Measurements from ENCODE around the gene ELOA. TPM values are rescaled to one million over a fixed set of nuclear protein-coding genes. Genes with fewer than 3 reads are reported as not detected.

ELOA gene
- total RNA-seq, 1 experiment from 2014 or later, result 69.8 TPM

DNA sequence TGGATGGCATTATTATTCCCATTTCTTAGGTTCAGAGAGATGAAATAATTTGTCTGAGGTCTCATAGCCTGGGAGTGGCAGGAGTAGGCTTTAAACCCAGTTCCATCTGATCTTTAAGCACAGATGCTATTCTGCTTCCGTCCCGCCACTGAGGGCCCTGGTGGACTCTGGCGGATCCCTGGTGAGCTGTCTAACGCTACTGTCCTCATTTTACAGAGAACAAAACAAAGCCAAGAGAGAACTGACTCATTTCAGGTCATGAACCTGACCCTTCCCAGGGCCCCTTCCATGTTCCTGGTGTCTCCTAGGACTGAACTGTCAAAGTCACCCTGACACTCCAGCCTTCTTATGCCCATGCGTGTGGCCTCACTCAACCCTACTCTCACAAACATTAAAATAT lies 60.4 kb downstream of the ELOA start:
- ChIA-PET POLR2A (ENCODE audit: low non-redundant PET) (no interaction called here), CTCF (no interaction called here)
- no peak for DNase-seq (ENCODE audit: low spot score)
- H3K9me3 ChIP-seq (ENCODE audit: low read depth, low read length, poor library complexity, severe bottlenecking), result no peaks in the 10 kb centered on the region
- intact Hi-C loops (cut with micrococcal nuclease; ENCODE audit: unreplicated experiment), result no loop called here
- no peaks in the 10 kb centered on the region for H3K36me3 ChIP-seq (ENCODE audit: insufficient read depth, low read length, poor library complexity, severe bottlenecking)
- H3K4me3 ChIP-seq (ENCODE audit: low read depth, low read length, poor library complexity, severe bottlenecking), result no peak overlapping the region
- no peak for TF ChIP-seq EZH2 (IDR thresholded peaks at IDR 0.05; ENCODE audit: borderline replicate concordance, low read depth, low read length, poor library complexity, severe bottlenecking)
- TF ChIP-seq CTCF (conservative IDR thresholded peaks at IDR 0.05; ENCODE audit: low read depth, low read length), result no peak
- H3K27me3 ChIP-seq (replicated peaks; ENCODE audit: insufficient read depth, low read depth, low read length, poor library complexity), result no peaks in the 10 kb centered on the region
- peaks cover 18% of the 10 kb centered on the region for H3K4me1 ChIP-seq (ENCODE audit: insufficient read depth, low read length, poor library complexity, severe bottlenecking)
- no peak overlapping the region for H3K27ac ChIP-seq (ENCODE audit: low read depth, low read length, poor library complexity, severe bottlenecking)
- no TSS peak for BruUV-seq (replicated peaks)

DNA sequence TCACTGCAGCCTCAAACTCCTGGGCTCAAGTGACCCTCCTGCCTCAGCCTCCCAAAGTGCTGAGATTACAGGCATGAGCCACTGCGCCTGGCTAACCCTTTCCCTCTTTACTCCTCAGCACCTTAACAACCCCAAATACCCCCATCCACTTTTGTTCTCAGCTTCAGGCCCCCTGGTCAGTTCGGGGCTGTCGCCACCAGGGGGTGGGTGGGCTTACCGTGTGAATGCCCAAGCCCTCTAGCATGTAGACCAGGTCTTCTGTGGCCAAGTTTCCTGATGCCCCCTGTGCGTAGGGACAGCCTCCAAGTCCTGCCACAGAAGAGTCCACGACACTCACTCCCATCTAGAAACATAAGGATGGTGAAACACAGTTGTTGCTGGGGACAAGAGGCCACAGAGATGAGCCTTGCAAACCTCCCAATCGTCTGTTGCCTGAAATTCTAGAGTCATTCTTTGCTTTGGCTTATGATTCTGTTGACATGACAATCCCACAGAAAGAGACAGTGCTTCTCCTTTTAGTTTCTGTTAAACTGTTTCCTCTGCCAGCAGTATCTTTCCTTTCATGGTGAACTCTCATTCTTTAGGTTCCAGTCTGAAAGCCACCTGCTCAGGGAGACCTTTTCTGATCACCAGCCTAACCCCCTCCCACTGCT lies 61.0 kb downstream of the ELOA start:
- no TSS peak for BruUV-seq (replicated peaks)
- intact Hi-C loops (cut with micrococcal nuclease; ENCODE audit: unreplicated experiment), result no loop called here
- H3K9me3 ChIP-seq (ENCODE audit: low read depth, low read length, poor library complexity, severe bottlenecking), result no peaks in the 10 kb centered on the region
- H3K27me3 ChIP-seq (replicated peaks; ENCODE audit: insufficient read depth, low read depth, low read length, poor library complexity), result no peaks in the 10 kb centered on the region
- CTCF ChIA-PET, result no interaction called here
- H3K36me3 ChIP-seq (ENCODE audit: insufficient read depth, low read length, poor library complexity, severe bottlenecking), result no peaks in the 10 kb centered on the region
- H3K4me3 ChIP-seq (ENCODE audit: low read depth, low read length, poor library complexity, severe bottlenecking), result no peak overlapping the region
- H3K27ac ChIP-seq (ENCODE audit: low read depth, low read length, poor library complexity, severe bottlenecking), result no peak overlapping the region
- no peak for DNase-seq (ENCODE audit: low spot score)
- peaks cover 14% of the 10 kb centered on the region for H3K4me1 ChIP-seq (ENCODE audit: insufficient read depth, low read length, poor library complexity, severe bottlenecking)
- POLR2A ChIA-PET (ENCODE audit: low non-redundant PET), result no interaction called here
- TF ChIP-seq CTCF (conservative IDR thresholded peaks at IDR 0.05; ENCODE audit: low read depth, low read length), result peak; percentile 39
- TF ChIP-seq EZH2 (IDR thresholded peaks at IDR 0.05; ENCODE audit: borderline replicate concordance, low read depth, low read length, poor library complexity, severe bottlenecking), result no peak

DNA sequence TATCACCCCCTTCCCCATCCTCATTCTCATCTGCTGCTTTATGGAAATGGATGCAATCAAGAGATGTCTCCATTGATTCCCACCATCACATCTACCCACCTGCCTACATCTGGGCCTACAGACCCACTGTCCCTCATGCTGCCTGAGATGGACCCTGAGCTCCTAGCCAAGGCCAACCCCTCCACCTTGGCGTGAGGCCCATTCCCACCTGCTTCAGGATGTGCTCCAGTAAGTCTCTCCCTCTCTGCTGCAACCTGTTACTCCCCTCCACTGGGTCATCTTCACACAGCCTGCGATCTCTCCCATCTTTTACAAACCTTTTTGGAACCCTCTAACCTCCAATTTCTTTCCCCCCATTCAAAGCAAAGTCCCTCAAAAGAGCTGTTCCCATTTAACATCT lies 61.8 kb downstream of the ELOA start:
- Histone ChIP-seq H3K36me3 (ENCODE audit: insufficient read depth, low read length, poor library complexity, severe bottlenecking) (no peaks in the 10 kb centered on the region), H3K9me3 (ENCODE audit: low read depth, low read length, poor library complexity, severe bottlenecking) (no peaks in the 10 kb centered on the region), H3K4me1 (ENCODE audit: insufficient read depth, low read length, poor library complexity, severe bottlenecking) (peaks cover 8% of the 10 kb centered on the region), H3K27ac (ENCODE audit: low read depth, low read length, poor library complexity, severe bottlenecking) (no peak overlapping the region), H3K27me3 (replicated peaks; ENCODE audit: insufficient read depth, low read depth, low read length, poor library complexity) (no peaks in the 10 kb centered on the region), H3K4me3 (ENCODE audit: low read depth, low read length, poor library complexity, severe bottlenecking) (no peak overlapping the region)
- BruUV-seq (replicated peaks), result no TSS peak
- TF ChIP-seq CTCF (conservative IDR thresholded peaks at IDR 0.05; ENCODE audit: low read depth, low read length), result no peak
- no peak for TF ChIP-seq EZH2 (IDR thresholded peaks at IDR 0.05; ENCODE audit: borderline replicate concordance, low read depth, low read length, poor library complexity, severe bottlenecking)
- CTCF ChIA-PET, result no interaction called here
- intact Hi-C loops (cut with micrococcal nuclease; ENCODE audit: unreplicated experiment), result loop anchor here (5.0 kb wide), 1 partner anchor 112 kb away; no protein-coding TSS in a partner anchor
- no peak for DNase-seq (ENCODE audit: low spot score)
- POLR2A ChIA-PET (ENCODE audit: low non-redundant PET), result no interaction called here

Data from A673 (cell line).